HG03432 (cell line): ENCODE results near the gene DISP1.

ENCODE experiments used
- ATAC-seq: cut with Tn5 transposase; IDR thresholded peaks from one replicate; pipeline ENCODE4 v1.9.1; 2021; ENCODE audit warnings: mild to moderate bottlenecking, moderate library complexity; ENCODE audit not compliant: unreplicated experiment

The DISP1 gene

DNA sequence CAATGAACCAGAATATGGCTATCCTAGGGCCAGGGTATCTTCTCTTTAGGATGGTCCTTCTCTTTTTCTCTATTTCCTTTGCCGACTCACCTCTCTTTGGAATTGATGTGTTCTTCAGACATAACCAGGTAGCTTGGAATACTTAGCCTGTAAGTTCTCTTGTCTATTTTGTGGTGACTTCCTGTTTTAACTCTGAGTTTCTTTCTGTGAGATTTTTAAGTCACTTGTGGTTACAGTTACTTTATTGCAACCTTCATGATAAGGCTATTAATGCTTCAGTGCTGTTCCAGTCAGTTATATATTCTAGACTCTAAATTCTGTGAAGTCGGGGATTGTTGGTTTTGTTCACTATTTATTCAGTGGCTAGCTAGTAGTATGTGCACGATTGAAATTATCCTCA, 46.2 kb downstream of the DISP1 start:
- no peak for ATAC-seq
